HL-60 (cell line): Measurements from ENCODE around the gene SEPTIN10.

Experiments used
- CTCF ChIP-seq: IDR thresholded peaks from one replicate; pipeline ENCODE4 v1.5.1; 2011; ENCODE audit warnings: low read length, control low read depth, inconsistent platforms; ENCODE audit not compliant: insufficient read depth
- GABPA ChIP-seq: IDR thresholded peaks from 2 replicates; pipeline ENCODE4 v1.6.1; 2012; ENCODE audit warnings: low read depth
- POLR2AphosphoS5 ChIP-seq: IDR thresholded peaks from 2 replicates; pipeline ENCODE4 v1.6.1; 2012; ENCODE audit warnings: low read depth
- REST ChIP-seq: IDR thresholded peaks from 2 replicates; pipeline ENCODE4 v1.6.1; 2012; ENCODE audit warnings: low read depth; ENCODE audit not compliant: insufficient replicate concordance
- SPI1 ChIP-seq: IDR thresholded peaks from 2 replicates; pipeline ENCODE4 v1.6.1; 2012; ENCODE audit warnings: low read depth, mild to moderate bottlenecking, borderline replicate concordance

- no peak for TF ChIP-seq CTCF
- TF ChIP-seq POLR2AphosphoS5: no peak
- no peak for TF ChIP-seq GABPA
- no peak for TF ChIP-seq REST
- TF ChIP-seq SPI1: no peak
Observed at GRCh38 chr2:109557309-109557708, 56.5 kb downstream of the SEPTIN10 start.
